Tibial artery (tissue), 4 donors: ENCODE data around the gene SEC14L3.

Source experiments
- DNase-seq, 2 donors: peaks; one replicate each; pipeline ENCODE4 v3.0.0-alpha.2; 2019
- H3K27ac ChIP-seq, 2 donors: fragments of 200-600 bp; sonication (generic) in 1 of 2; 1 replicate in 1 of 2; 2 replicates in 1 of 2; pipeline ENCODE4 v1.5.1; 2018 to 2019; ENCODE audit warnings: mild to moderate bottlenecking in 1 of 2
- H3K27me3 ChIP-seq, 2 donors: fragments of 200-600 bp; sonication (generic) in 1 of 2; one replicate each; pipeline versions ENCODE4 v1.5.1 to v1.6.0; 2016 to 2019
- H3K36me3 ChIP-seq, 3 donors: fragments of 200-600 bp; sonication (generic) in 2 of 3; one replicate each; pipeline ENCODE4 v1.5.1; 2016 to 2019; ENCODE audit warnings: mild to moderate bottlenecking in 2 of 3
- H3K4me1 ChIP-seq, 4 donors: fragments of 200-600 bp; sonication (generic) in 2 of 4; 1 replicate in 3 of 4; 2 replicates in 1 of 4; pipeline ENCODE4 v1.5.1; 2016 to 2019
- H3K4me3 ChIP-seq, 2 donors: fragments of 200-600 bp; sonication (generic) in 1 of 2; 1 replicate in 1 of 2; 2 replicates in 1 of 2; pipeline ENCODE4 v1.5.1; 2018 to 2019; ENCODE audit warnings: mild to moderate bottlenecking in 2 of 2
- H3K9me3 ChIP-seq, 3 donors: fragments of 200-600 bp; sonication (generic) in 1 of 3; one replicate each; pipeline ENCODE4 v1.5.1; 2016 to 2019
- intact Hi-C: fragments of 100-400 bp; cut with DNase I; formaldehyde crosslinking; loops from one replicate; pipeline ENCODE4 v1.15.0; 2023; ENCODE audit warnings: low total_unique reads
- TF ChIP-seq, protein P1 (sequence below), 2 experiments: fragments of 200-600 bp in 1 of 2; fragments of 450-650 bp in 1 of 2; IDR thresholded peaks; one replicate each; pipeline ENCODE4 v1.5.1; 2017 to 2019; ENCODE audit warnings: antibody characterized with exemption in 2 of 2, mild to moderate bottlenecking in 1 of 2, moderate library complexity in 1 of 2

Gene SEC14L3

DNA sequence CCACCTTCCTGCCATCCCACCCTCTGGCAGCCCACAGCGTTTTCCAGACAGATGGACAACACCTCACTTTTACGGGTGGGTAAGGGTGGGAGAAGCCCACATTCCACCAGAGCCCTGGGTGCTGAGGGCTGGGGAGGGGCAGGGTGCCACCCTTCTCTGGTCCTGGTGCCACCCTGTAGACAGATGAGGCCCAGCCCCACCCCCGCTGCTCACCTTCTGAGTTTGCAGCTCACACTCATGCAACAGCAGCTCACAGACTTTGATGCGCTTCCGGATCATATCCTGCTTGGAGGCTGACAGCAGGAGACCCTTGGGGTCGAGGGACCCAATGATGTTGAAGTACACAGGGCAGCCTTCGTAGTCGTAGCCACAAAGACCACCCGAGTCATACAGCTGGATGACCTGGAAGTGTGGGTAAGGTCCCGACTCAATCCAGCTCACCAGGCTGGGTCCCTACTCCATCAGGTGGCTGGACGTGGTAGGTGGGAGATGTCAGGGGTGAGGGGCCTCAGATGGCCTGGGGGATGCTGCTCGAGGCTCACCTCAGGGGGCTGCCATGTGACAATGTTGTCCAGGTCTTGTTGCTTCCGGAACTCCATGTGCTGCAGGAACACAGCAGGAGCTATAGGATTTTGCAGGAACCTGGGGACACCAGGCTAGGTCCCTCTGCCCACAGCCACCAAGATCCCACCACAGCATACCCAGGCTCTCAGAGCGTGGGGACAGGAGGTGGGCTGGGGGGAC lies 23.4 kb upstream of the SEC14L3 start:
- Histone ChIP-seq H3K27me3 (peaks cover 0 to 29% of the 10 kb centered on the region in 2 donors), H3K4me3 (no peak overlapping the region), H3K27ac (no peak overlapping the region), H3K9me3 (no peaks in the 10 kb centered on the region), H3K36me3 (no peaks in the 10 kb centered on the region), H3K4me1 (no peaks in the 10 kb centered on the region)
- intact Hi-C loops: no loop called here
- TF ChIP-seq, protein P1, sequence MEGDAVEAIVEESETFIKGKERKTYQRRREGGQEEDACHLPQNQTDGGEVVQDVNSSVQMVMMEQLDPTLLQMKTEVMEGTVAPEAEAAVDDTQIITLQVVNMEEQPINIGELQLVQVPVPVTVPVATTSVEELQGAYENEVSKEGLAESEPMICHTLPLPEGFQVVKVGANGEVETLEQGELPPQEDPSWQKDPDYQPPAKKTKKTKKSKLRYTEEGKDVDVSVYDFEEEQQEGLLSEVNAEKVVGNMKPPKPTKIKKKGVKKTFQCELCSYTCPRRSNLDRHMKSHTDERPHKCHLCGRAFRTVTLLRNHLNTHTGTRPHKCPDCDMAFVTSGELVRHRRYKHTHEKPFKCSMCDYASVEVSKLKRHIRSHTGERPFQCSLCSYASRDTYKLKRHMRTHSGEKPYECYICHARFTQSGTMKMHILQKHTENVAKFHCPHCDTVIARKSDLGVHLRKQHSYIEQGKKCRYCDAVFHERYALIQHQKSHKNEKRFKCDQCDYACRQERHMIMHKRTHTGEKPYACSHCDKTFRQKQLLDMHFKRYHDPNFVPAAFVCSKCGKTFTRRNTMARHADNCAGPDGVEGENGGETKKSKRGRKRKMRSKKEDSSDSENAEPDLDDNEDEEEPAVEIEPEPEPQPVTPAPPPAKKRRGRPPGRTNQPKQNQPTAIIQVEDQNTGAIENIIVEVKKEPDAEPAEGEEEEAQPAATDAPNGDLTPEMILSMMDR (IDR thresholded peaks at IDR 0.05): no peak
- no peak for DNase-seq

DNA sequence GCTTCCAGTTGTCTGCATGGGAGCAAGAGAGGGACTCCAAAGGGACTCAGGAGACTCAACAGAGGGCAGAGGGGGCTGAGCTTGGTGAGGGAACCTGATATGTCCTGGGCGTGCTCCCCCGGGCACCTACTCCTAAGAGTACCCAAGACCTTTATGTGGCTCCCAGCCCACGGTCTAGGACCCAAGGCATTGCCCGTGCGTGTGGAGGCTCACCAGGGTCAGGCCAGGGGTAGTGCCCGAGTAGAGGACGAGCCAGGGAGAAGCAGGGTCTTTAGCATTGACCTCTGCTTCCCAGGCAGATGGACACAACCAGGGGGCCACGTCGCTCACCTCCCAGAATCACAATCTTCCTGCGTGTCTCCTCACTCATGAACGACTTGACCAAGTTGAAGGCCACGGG lies 20.3 kb upstream of the SEC14L3 start:
- intact Hi-C loops: no loop called here
- Histone ChIP-seq H3K36me3 (no peaks in the 10 kb centered on the region), H3K27me3 (peaks cover 0 to 35% of the 10 kb centered on the region in 2 donors), H3K4me3 (no peak overlapping the region), H3K9me3 (no peaks in the 10 kb centered on the region), H3K27ac (no peak overlapping the region), H3K4me1 (no peaks in the 10 kb centered on the region)
- TF ChIP-seq, protein P1 (IDR thresholded peaks at IDR 0.05): no peak
- DNase-seq: no peak

DNA sequence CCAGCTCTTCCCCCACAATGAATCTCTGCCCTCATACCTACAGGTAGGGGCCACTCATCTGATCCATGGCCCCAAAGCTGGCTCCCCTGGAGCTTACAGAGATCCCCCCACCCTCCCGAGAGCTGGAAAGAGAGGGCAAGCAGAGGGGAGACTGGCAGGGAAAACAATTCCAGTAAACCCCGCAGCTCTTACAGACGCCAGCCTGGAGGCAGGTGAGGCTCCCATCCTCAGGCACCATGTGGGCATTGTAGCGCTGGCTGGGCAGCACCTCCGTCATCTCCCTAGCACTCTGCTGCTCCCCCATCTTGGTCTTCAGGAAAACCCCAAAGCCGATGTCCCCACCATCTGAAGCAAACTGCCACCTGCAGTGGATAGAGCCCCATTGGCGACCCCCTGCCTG lies 19.6 kb upstream of the SEC14L3 start:
- TF ChIP-seq, protein P1 (IDR thresholded peaks at IDR 0.05): no peak
- Histone ChIP-seq H3K9me3 (no peaks in the 10 kb centered on the region), H3K27ac (no peak overlapping the region), H3K27me3 (peaks cover 0 to 35% of the 10 kb centered on the region in 2 donors), H3K4me3 (no peak overlapping the region), H3K4me1 (no peaks in the 10 kb centered on the region), H3K36me3 (no peaks in the 10 kb centered on the region)
- DNase-seq: no peak
- intact Hi-C loops: no loop called here

DNA sequence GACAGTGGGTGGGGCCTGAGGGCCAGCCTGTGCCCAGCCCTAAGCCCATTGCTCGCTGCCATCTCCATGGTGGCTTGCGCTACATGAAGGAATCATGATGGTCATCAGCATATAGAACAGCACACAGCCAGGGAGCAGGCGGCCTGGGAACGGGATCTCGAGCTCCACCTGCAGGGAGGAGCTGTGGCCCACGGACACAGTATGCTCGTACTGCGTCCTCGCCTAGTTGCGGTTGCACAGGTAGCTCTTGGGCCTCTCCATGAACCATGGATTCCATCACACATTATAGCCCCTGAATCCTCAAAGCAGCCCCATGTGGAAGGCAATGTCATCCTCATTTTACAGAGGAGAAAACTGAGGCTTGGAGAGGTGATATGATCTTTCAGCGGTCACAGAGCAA lies 18.6 kb upstream of the SEC14L3 start:
- TF ChIP-seq, protein P1 (IDR thresholded peaks at IDR 0.05): no peak
- no peak for DNase-seq
- H3K4me3 ChIP-seq: no peak overlapping the region

DNA sequence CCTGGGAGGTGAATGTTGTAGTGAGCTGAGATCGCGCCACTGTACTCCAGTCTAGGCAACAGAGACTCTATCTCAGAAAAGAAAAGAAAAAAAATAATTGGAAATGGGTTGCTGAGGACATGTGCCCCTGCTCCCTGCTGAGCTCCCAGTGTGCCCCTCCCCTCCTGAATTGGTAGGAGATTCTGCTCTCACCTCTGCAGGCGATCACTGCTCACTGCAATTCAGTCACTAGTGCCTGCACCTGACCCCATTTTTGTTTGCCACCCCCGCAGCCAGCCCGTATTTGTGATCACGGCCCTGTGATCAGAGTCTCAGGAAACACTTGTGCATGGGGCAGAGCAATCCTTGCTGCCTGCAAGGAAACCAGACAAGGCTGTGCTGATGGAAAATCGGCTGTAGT lies 16.3 kb upstream of the SEC14L3 start:
- H3K9me3 ChIP-seq: no peaks in the 10 kb centered on the region
- TF ChIP-seq, protein P1 (IDR thresholded peaks at IDR 0.05): no peak
- H3K36me3 ChIP-seq: no peaks in the 10 kb centered on the region
- DNase-seq: no peak
- intact Hi-C loops: no loop called here
- H3K27ac ChIP-seq: no peak overlapping the region
- H3K4me3 ChIP-seq: no peak overlapping the region
- H3K4me1 ChIP-seq: no peaks in the 10 kb centered on the region
- H3K27me3 ChIP-seq: peaks cover 0 to 27% of the 10 kb centered on the region in 2 donors

More for the DNA sequence above, 18.6 kb upstream of the SEC14L3 start:
- Histone ChIP-seq H3K4me1 (no peaks in the 10 kb centered on the region), H3K27ac (no peak overlapping the region), H3K36me3 (no peaks in the 10 kb centered on the region), H3K27me3 (peaks cover 0 to 38% of the 10 kb centered on the region in 2 donors), H3K9me3 (no peaks in the 10 kb centered on the region)
- intact Hi-C loops: no loop called here
